Subcutaneous adipose tissue (tissue), 4 donors: ENCODE results near the gene IFRD2. TPM values are rescaled to one million over a fixed set of nuclear protein-coding genes. Genes with fewer than 3 reads are reported as not detected.

Experiments used
- total RNA-seq, 4 donors: library from RNA; depleted of rRNA; stranded (reverse); fragments of >200 nt; gene quantifications; one replicate each; pipeline ENCODE4 v1.1.0, GENCODE V29; 2016
- TF ChIP-seq, protein P1 (sequence below): fragments of 450-650 bp; IDR thresholded peaks from one replicate; pipeline ENCODE4 v1.5.1; 2016; ENCODE audit warnings: low read depth, mild to moderate bottlenecking, control low read depth, antibody characterized with exemption, moderate library complexity

The IFRD2 gene
- total RNA-seq, 4 donors from 2014 or later, result 31.6 to 56.4 (median 52.2) TPM

DNA sequence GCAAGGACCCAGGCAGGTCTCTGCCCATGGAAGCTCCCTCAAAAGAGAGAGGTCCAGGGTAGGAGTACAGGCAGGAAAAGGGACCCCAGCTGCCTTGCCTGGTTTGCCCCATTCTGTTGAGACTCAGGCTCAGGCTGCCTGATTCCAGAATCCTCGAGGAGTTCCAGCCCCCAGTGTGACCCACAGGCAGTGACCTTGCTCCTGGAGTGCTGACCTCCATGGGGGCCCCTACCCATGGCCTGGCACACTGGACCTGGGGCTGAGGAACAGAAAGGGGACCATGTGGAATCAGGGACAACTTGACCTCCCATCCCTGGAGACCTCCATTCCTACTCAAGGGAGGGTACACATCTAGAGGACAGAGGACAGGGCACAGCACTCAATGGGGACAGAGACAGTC lies 26.7 kb downstream of the IFRD2 start:
- TF ChIP-seq, protein P1, sequence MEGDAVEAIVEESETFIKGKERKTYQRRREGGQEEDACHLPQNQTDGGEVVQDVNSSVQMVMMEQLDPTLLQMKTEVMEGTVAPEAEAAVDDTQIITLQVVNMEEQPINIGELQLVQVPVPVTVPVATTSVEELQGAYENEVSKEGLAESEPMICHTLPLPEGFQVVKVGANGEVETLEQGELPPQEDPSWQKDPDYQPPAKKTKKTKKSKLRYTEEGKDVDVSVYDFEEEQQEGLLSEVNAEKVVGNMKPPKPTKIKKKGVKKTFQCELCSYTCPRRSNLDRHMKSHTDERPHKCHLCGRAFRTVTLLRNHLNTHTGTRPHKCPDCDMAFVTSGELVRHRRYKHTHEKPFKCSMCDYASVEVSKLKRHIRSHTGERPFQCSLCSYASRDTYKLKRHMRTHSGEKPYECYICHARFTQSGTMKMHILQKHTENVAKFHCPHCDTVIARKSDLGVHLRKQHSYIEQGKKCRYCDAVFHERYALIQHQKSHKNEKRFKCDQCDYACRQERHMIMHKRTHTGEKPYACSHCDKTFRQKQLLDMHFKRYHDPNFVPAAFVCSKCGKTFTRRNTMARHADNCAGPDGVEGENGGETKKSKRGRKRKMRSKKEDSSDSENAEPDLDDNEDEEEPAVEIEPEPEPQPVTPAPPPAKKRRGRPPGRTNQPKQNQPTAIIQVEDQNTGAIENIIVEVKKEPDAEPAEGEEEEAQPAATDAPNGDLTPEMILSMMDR, result no peak

DNA sequence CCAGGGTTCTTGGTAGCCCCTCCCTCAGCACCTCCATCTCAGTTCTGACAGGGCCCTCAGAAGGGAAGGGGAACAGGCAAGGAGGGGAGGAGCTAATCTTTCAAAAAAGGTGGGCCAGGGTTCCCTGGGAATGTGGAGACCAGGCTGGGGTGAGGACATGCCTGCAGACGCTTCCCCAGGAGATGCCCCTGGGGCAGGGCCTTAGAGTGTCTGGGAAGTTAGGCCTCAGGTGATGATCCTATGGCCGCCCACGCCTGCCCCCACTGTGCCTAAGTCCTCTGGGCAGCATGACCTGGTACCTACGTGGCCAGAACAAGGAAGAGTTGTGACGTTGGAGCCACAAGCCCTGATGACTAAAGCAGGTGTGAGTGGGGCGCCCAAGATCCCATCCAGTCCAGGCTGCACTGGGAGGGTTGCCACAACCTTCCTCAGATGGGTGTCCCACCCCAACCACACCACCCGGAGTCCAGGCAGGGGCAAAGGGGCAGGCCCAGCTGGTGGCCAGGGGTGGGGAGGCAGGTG lies 27.2 kb downstream of the IFRD2 start:
- TF ChIP-seq, protein P1, result no peak

DNA sequence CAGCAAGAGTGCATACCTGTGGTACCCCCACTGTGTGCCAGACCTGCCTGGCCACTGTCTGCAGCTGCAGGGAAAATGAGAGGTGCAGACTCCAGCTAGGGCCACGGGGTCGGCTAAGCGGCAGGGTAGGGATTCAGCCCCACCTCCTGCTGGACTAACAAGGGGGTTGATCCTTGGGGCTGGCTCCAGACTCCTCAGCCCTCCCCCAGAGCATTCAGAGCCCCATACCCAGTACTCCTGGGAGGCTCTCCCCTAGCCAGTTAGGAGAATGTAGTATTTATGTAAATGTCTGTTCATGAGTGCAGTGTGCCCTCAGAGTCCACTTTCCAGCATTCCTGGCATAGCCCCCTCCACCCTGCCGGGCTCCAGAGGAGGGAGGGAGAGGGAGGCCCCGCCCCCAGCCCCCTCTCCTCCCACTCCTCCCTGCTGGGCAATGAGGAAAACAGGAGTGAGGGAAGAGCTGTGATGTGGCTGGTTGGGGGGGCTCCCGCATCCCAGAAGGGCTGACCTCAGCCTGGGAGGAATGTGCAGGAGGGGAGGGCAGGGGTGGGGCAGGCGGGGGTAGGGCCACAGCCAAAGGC lies 27.8 kb downstream of the IFRD2 start:
- TF ChIP-seq, protein P1, result no peak

DNA sequence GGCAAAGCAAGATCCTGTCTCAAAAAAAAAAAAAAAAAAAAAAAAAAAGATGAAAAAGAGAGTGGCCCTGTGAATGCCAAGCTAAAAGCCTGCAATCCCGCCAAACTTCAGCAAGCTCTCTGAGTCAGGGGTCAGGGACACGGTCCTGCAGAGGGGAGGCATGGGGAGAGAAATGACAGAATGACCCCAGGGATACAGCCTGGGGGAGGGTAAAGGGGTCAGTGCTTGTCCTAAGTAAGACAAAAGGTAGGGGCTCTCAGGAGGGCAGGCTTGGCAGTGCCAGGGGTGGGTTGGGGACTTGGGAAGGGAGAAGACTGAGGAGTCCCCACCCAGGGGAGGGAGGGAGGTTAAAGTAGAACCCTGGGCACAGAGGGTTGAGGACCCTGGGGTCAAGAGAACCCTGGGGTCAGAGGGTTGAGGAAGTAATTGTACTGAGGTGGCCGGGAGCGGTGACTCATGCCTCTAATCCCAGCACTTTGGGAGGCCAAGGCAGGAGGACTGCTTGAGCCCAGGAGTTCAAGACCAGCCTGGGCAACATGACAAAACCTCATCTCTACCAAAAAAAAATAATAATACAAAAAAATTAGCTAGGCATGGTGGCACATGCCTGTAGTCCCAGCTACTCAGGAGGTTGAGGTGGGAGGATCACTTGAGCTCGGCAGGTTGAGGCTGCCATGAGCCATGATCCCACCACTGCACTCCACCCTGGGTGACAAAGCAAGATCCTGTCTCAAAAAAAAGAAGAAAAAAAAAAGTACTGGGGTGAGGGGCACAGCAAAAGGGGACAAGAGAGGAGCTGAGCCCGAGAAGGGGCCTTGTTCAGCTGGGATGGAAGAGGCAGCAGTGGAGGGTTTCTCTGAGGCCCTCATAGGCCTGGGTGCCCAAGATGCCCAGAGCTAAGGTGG lies 28.5 kb downstream of the IFRD2 start:
- TF ChIP-seq, protein P1, result no peak

DNA sequence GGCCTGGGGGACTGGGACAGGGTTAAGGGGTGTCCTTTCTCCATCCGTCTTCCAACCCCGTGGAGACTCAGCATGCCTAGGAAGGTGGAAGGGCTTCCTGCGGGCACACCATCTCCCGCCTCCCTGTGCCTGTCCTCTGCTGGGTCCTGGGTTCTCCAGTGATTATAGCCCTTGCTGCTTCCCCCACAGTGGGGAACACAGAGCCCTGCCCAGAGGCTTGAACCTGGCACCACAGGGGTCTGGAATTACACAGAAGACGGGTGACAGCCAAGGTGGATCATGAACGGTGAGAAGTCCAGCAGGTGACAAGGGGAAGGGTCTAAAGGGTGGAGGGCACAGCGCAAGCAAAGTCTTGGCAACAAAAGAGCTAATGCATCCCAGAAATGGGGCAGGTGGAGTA lies 29.5 kb downstream of the IFRD2 start:
- TF ChIP-seq, protein P1, result no peak

DNA sequence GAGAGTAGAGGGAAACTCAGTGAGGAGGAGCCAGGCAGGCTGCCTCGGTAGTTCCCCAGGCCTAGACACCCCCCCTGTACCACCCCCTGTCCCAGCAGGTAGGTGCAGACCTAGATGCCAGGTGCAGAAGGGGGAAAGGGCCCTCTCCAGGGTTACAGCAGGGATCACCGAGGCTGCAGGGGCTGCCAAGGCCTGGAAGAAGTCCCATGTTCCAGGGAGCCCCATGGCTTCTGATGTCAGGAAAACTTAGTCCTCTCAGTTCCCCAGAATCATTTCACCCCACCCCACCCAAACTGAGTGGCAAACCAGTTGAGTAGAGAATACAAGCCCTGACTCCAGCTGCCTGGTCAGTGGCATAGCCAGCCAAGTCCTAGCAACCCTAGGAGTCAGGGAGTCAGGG lies 30.7 kb downstream of the IFRD2 start:
- TF ChIP-seq, protein P1, result no peak

DNA sequence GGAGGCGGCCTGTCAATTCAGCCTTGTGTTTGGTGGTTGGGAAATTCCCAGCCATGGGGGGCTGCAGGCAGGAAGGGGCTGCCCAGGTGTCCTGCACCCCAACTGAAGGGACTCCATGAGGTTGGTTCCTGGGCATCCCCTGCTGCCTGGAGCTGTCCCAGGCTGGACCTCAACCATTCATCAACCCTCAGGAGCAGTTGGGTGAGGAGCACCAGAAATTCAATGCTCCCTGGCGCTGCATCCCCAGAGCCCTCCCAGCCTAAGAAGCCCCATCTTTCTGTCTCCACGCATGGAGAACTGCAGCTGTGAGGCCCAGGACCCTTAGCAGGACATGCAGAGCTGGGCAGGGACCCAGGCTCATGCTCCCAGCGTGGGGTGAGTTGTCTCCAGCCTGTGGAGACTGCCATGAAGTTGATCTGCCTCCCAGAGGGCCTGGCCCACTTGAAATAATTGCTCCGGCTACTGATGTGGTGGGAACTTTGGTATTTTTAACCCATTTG lies 31.2 kb downstream of the IFRD2 start:
- TF ChIP-seq, protein P1, result no peak
